ENCODE results near the gene ZNF462. TPM values are rescaled to one million over a fixed set of nuclear protein-coding genes. Genes with fewer than 3 reads are reported as not detected.

Gene ZNF462
- total and polyA plus RNA-seq, 9 donors = 5.8 to 87.6 (median 51.2) TPM

GRCh38 chr9:106820866-106821265 is 42.1 kb upstream of the ZNF462 start:
- Histone ChIP-seq H3K36me3 (no peaks in the 10 kb centered on the region), H3K27me3 (no peaks in the 10 kb centered on the region), H3K4me1 (ENCODE audit: insufficient read depth) (no peaks in the 10 kb centered on the region), H3K9me3 (no peaks in the 10 kb centered on the region), H3K4me3 (no peak overlapping the region), H3K27ac (no peak overlapping the region)
- no peak for DNase-seq
- WGBS, 3 donors = 43 to 45% (median 44%) methylated on average over 1 of the region's 1 CpG
- TF ChIP-seq POLR2A (IDR thresholded peaks at IDR 0.05) (no peak), EP300 (IDR thresholded peaks at IDR 0.05) (no peak)
- TF ChIP-seq, protein P1, sequence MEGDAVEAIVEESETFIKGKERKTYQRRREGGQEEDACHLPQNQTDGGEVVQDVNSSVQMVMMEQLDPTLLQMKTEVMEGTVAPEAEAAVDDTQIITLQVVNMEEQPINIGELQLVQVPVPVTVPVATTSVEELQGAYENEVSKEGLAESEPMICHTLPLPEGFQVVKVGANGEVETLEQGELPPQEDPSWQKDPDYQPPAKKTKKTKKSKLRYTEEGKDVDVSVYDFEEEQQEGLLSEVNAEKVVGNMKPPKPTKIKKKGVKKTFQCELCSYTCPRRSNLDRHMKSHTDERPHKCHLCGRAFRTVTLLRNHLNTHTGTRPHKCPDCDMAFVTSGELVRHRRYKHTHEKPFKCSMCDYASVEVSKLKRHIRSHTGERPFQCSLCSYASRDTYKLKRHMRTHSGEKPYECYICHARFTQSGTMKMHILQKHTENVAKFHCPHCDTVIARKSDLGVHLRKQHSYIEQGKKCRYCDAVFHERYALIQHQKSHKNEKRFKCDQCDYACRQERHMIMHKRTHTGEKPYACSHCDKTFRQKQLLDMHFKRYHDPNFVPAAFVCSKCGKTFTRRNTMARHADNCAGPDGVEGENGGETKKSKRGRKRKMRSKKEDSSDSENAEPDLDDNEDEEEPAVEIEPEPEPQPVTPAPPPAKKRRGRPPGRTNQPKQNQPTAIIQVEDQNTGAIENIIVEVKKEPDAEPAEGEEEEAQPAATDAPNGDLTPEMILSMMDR (IDR thresholded peaks at IDR 0.05) = no peak
- intact Hi-C loops (cut with DNase I) = no loop called here

DNA sequence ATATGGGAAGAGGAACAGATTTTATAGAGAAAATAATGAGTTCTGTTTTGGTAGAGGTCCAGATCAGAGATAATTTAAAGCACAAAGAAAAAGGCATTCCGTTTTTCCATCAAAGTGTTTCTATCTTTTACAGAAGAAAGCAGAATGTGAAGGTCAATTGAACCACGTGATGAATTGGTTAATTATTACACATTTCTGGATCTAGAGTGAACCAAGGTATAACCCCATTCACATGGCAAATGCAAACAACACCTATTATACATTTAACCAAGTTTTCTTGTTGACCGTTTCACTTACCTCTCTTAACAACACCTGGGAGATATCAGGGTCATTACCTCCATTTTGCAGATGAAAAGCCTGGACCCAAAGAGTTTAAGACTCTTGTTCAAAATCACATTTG is 34.9 kb upstream of the ZNF462 start:
- whole genome bisulfite sequencing, 3 donors = 73 to 80% (median 73%) methylated on average over 3 of the region's 3 CpGs
- Histone ChIP-seq H3K4me3 (no peak overlapping the region), H3K4me1 (ENCODE audit: insufficient read depth) (no peaks in the 10 kb centered on the region), H3K27me3 (no peaks in the 10 kb centered on the region), H3K27ac (no peak overlapping the region), H3K9me3 (no peaks in the 10 kb centered on the region), H3K36me3 (no peaks in the 10 kb centered on the region)
- DNase-seq = no peak
- TF ChIP-seq, protein P1 (IDR thresholded peaks at IDR 0.05) = no peak
- no peak for TF ChIP-seq EP300 (IDR thresholded peaks at IDR 0.05)
- TF ChIP-seq POLR2A (IDR thresholded peaks at IDR 0.05) = no peak
- intact Hi-C loops (cut with DNase I) = no loop called here

DNA sequence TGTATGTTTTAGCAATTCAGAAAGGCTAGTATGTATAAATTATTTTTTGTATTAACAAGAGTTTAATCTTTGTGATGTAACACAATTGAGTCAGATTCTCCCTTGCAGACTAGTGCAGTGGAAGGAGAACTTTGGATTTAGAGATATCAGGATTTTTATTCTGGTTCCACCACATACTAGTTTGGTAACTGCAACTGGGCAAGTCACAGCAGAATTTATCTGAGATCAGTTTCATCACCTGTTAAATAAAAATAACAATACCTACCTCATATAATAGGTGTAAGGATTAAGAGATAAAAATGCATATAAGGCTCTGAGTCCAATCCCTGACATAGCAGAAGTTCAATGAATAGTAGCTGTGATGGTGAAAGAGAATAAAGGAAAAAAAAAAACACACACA is 34.0 kb upstream of the ZNF462 start:
- no peaks in the 10 kb centered on the region for H3K27me3 ChIP-seq
- no peak overlapping the region for H3K27ac ChIP-seq
- no peaks in the 10 kb centered on the region for H3K4me1 ChIP-seq (ENCODE audit: insufficient read depth)
- H3K4me3 ChIP-seq = no peak overlapping the region
- no peak for DNase-seq
- intact Hi-C loops (cut with DNase I) = no loop called here
- TF ChIP-seq, protein P1 (IDR thresholded peaks at IDR 0.05) = no peak
- TF ChIP-seq POLR2A (IDR thresholded peaks at IDR 0.05) = no peak
- TF ChIP-seq EP300 (IDR thresholded peaks at IDR 0.05) = no peak
- no peaks in the 10 kb centered on the region for H3K36me3 ChIP-seq
- no peaks in the 10 kb centered on the region for H3K9me3 ChIP-seq

DNA sequence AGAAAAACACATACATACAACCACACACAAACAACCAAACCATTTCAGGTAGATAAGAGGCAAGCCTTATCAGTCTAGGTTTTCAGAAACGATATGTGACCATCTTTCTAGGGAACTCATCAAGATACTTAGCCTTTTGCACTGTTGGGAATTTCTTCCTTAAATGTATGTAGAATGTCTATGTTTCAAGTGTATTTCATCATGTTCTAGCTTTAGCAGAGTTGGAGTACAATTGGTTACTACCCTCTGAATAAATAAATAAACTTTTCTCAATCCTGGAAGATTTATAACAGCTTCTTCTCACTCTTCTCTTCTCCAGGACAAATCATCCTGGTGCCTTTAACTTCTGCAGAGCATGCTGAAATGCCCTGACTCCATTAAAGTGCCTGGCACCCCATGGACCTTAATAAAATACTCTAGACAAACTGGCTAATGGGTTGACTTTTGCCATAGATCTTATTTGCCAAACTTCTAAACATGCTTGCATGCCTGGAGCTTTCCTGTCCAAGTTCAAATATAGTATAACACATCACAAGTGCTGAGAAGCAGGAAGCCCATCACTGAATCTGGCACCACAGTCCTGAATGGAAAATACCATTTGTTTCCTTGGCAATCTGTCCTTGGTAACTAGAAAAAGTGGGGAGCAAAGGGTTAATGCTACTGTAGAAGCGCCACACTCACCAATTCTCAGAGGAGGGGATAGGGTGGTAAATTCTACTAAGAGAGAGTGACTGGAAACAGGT is 33.1 kb upstream of the ZNF462 start:
- no peak overlapping the region for H3K27ac ChIP-seq
- WGBS, 3 donors = 69 to 80% (median 74%) methylated on average over 2 of the region's 2 CpGs
- H3K9me3 ChIP-seq = no peaks in the 10 kb centered on the region
- no peak overlapping the region for H3K4me3 ChIP-seq
- no peak for TF ChIP-seq POLR2A (IDR thresholded peaks at IDR 0.05)
- TF ChIP-seq, protein P1 (IDR thresholded peaks at IDR 0.05) = no peak
- no peak for TF ChIP-seq EP300 (IDR thresholded peaks at IDR 0.05)
- intact Hi-C loops (cut with DNase I) = no loop called here
- H3K36me3 ChIP-seq = no peaks in the 10 kb centered on the region
- H3K27me3 ChIP-seq = no peaks in the 10 kb centered on the region
- no peak for DNase-seq
- no peaks in the 10 kb centered on the region for H3K4me1 ChIP-seq (ENCODE audit: insufficient read depth)
